Neural crest cell (in vitro differentiated cells): ENCODE data around the gene PDX1. TPM values are rescaled to one million over a fixed set of nuclear protein-coding genes. Genes with fewer than 3 reads are reported as not detected.

ENCODE experiments used
- DNase-seq: peaks from one replicate; pipeline ENCODE4 v3.0.0; 2021; ENCODE audit warnings: low read depth, mixed read lengths, low spot score
- H3K27ac Mint-ChIP-seq: one replicate; pipeline ENCODE4 v1.8.0; 2021; ENCODE audit warnings: mild to moderate bottlenecking, mixed read lengths; ENCODE audit not compliant: unreplicated experiment
- H3K27me3 Mint-ChIP-seq: 2 replicates; pipeline ENCODE4 v1.8.0; 2021; ENCODE audit warnings: low read depth, mild to moderate bottlenecking, mixed read lengths
- H3K36me3 Mint-ChIP-seq: 2 replicates; pipeline ENCODE4 v1.8.0; 2021; ENCODE audit warnings: low read depth, mild to moderate bottlenecking, mixed read lengths
- H3K4me1 Mint-ChIP-seq: 2 replicates; pipeline ENCODE4 v1.8.0; 2021; ENCODE audit warnings: mixed read lengths
- H3K4me3 Mint-ChIP-seq: one replicate; pipeline ENCODE4 v1.8.0; 2021; ENCODE audit warnings: mild to moderate bottlenecking, mixed read lengths
- H3K9me3 Mint-ChIP-seq: 2 replicates; pipeline ENCODE4 v1.8.0; 2021; ENCODE audit warnings: mixed read lengths
- total RNA-seq: library from RNA; stranded (reverse); gene quantifications from 2 replicates; pipeline ENCODE4 v1.2.1, GENCODE V29; 2021
- TF ChIP-seq, protein P1 (sequence below): fragments of 200-600 bp; sonication (generic); conservative IDR thresholded peaks from 2 replicates; pipeline ENCODE4 v1.5.0; 2021; ENCODE audit warnings: antibody characterized with exemption, mild to moderate bottlenecking

The PDX1 gene
- total RNA-seq, 1 donor from 2014 or later = not detected

GRCh38 chr13:27972478-27972820 lies 52.6 kb downstream of the PDX1 start:
- Mint-ChIP-seq H3K9me3 (no peaks in the 10 kb centered on the region), H3K27me3 (peaks cover 100% of the 10 kb centered on the region), H3K27ac (no peak overlapping the region), H3K4me3 (no peak overlapping the region), H3K36me3 (no peaks in the 10 kb centered on the region), H3K4me1 (peaks cover 21% of the 10 kb centered on the region)
- DNase-seq = no peak
- TF ChIP-seq, protein P1, sequence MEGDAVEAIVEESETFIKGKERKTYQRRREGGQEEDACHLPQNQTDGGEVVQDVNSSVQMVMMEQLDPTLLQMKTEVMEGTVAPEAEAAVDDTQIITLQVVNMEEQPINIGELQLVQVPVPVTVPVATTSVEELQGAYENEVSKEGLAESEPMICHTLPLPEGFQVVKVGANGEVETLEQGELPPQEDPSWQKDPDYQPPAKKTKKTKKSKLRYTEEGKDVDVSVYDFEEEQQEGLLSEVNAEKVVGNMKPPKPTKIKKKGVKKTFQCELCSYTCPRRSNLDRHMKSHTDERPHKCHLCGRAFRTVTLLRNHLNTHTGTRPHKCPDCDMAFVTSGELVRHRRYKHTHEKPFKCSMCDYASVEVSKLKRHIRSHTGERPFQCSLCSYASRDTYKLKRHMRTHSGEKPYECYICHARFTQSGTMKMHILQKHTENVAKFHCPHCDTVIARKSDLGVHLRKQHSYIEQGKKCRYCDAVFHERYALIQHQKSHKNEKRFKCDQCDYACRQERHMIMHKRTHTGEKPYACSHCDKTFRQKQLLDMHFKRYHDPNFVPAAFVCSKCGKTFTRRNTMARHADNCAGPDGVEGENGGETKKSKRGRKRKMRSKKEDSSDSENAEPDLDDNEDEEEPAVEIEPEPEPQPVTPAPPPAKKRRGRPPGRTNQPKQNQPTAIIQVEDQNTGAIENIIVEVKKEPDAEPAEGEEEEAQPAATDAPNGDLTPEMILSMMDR = no peak

- Mint-ChIP-seq H3K27ac (no peak overlapping the region), H3K4me1 (peaks cover 18% of the 10 kb centered on the region), H3K36me3 (no peaks in the 10 kb centered on the region), H3K4me3 (peak overlapping the region; percentile 15), H3K9me3 (no peaks in the 10 kb centered on the region), H3K27me3 (peaks cover 98% of the 10 kb centered on the region)
- no peak for DNase-seq
- TF ChIP-seq, protein P1 = no peak
Measured at GRCh38 chr13:27973291-27973690, 53.5 kb downstream of the PDX1 start.

DNA sequence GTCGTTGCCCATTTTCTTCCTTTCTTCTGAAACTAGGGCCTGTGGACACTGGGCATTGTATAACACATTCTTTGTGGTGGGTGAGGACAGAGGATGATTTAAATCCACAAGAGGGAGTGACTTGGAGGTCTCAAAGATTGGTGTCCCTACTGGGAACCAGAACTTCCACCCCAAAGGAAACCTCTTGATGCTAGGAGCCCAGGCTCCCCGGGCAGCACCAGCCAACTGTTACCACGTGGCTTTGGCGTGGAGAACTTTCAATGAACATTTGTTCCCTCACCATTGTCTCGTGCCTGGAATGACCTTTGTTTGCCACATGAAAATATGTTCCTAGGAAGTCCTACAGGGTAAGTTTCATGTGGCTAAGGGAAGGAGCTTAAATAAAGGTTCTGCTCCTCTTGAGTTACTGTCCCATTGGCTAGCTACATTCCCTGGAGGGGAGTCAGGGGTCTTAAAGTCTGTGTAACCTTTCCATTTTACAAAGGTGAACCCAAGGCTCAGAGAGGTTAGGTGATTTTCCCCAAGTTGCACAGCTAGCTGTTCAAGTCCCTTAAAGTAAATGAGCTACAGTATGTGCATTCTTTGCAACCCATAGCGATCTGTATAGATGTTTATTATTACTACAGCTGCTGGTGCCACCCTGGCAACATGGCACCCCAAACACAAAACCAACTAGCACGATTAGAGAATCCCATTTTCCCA lies 54.3 kb downstream of the PDX1 start:
- Mint-ChIP-seq H3K36me3 (no peaks in the 10 kb centered on the region), H3K4me1 (peaks cover 16% of the 10 kb centered on the region), H3K27me3 (peaks cover 97% of the 10 kb centered on the region), H3K9me3 (no peaks in the 10 kb centered on the region), H3K4me3 (no peak overlapping the region), H3K27ac (no peak overlapping the region)
- TF ChIP-seq, protein P1 = no peak
- no peak for DNase-seq

Other genes starting within 250 kb of the PDX1 start
- 10.6 and 11.4 TPM in 2 replicates for gene GSX1, start 127.5 kb upstream of the PDX1 start, total RNA-seq
- gene CDX2, start 49.3 kb downstream of the PDX1 start, total RNA-seq = 1.3 and 2.4 TPM in 2 replicates
- gene URAD, start 68.7 kb downstream of the PDX1 start, total RNA-seq = 0.26 TPM in 1 of 2 replicates, not detected in the other
- gene FLT3, start 180.6 kb downstream of the PDX1 start, total RNA-seq = not detected in 2 replicates
- gene PAN3, start 218.5 kb downstream of the PDX1 start, total RNA-seq = 33.6 and 34.0 TPM in 2 replicates